C4-2B (cell line): ENCODE results near the gene ACOX1.
A peak's percentile ranks its signal among the peaks of the same experiment; 100 is the strongest.

Source experiments
- H3K27ac ChIP-seq: fragments of 450-650 bp; 2 replicates; pipeline ENCODE4 v1.5.1; 2017
- ZFX ChIP-seq: fragments of 450-650 bp; IDR thresholded peaks from 2 replicates; pipeline ENCODE4 v1.6.1; 2017
- TF ChIP-seq, protein P1 (sequence below): fragments of 450-650 bp; conservative IDR thresholded peaks from 2 replicates; pipeline ENCODE4 v1.5.1; 2017; ENCODE audit warnings: mild to moderate bottlenecking

ACOX1 gene

DNA sequence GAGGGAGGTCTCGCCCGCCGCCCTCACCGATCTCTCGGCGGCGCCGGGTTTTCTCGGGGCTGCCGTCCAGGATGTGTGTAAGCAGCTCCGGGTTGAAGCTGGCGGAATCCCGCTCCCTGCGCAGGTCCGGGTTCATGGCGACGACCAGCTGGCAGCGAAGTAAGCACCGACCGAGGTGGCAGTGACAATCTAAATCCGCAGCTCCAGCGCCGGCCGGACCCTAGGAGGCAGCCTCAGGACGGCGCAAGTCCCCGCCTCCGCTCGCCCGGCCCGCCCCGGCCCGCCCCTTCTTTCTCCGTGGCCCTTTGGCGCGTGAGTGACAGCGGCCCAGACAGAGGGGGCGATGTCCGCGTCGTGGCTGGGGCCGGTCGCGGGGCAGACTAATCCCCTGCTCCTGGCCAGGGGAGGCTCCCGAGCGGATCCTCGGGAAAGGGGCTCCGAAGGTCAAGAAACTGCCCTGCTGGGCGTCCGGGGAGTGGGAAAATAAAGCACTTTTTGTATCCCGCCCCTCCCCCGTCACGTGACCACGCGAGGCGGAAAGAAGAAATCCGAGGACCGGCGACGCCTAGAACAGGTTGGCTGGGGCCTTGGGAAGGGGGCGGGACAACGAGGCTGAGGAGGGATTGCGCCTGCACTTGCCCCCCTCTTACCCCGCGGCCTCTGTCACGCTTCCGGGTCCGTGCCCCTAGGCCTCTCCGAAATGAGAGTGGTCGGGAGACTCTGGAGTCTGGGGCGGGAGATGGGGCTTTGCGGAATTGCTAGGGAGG is at the start of gene ACOX1, which contains the start of gene TEN1:
ACOX1 (minus strand) TSS at position 229 of the 767 bp plus-strand sequence; CDS start at position 136, 93 bp downstream.
TEN1 (plus strand) TSS at position 303 of the 767 bp plus-strand sequence. CDS start 6,953 bp downstream, outside the sequence.
- H3K27ac ChIP-seq = peak within 1 kb of the TSS; percentile 92
- TF ChIP-seq ZFX = no peak; the same call in 1 of the 2 replicates
- TF ChIP-seq, protein P1, sequence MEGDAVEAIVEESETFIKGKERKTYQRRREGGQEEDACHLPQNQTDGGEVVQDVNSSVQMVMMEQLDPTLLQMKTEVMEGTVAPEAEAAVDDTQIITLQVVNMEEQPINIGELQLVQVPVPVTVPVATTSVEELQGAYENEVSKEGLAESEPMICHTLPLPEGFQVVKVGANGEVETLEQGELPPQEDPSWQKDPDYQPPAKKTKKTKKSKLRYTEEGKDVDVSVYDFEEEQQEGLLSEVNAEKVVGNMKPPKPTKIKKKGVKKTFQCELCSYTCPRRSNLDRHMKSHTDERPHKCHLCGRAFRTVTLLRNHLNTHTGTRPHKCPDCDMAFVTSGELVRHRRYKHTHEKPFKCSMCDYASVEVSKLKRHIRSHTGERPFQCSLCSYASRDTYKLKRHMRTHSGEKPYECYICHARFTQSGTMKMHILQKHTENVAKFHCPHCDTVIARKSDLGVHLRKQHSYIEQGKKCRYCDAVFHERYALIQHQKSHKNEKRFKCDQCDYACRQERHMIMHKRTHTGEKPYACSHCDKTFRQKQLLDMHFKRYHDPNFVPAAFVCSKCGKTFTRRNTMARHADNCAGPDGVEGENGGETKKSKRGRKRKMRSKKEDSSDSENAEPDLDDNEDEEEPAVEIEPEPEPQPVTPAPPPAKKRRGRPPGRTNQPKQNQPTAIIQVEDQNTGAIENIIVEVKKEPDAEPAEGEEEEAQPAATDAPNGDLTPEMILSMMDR = no peak; the same call in 1 of the 2 replicates

DNA sequence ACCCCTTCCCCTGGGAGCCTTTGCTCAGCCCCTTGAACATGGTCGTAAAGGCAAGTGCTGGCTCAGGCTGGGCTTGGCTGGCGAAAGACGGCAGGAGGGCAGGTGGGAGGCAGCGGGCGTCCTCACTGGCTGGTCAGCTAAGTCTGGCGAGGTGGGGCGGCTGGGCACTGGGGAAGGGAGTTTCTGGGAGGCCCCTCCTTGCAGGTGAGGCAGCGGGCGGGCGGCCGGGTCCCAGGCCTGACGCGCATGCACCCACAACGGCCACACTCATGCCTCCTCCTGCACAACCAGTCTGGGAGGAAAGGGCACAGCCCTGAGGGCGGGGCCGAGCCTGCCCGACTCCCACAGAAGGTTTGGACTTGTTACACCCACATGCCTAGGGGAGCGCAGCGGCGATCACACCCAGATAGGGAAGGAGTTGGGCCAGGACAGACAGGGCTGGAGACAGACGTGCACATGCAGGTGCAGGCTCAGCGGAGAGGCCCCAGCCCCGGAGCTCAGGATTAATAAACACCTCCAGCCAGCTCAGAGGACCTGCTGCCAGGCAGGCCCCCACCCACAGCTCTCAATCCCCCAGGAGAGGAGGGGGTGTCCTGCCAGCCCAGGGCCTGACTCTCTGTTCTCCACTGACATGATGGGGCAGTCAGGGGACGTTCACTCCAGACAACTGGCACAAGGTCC is 48.3 kb upstream of the ACOX1 start, which contains the start of gene EVPL:
EVPL (minus strand) TSS at position 148 of the 681 bp plus-strand sequence; CDS start at position 40, 108 bp downstream.
- peak within 1 kb of the TSS; percentile 82 for H3K27ac ChIP-seq
- no peak for TF ChIP-seq ZFX
- TF ChIP-seq, protein P1 = no peak

DNA sequence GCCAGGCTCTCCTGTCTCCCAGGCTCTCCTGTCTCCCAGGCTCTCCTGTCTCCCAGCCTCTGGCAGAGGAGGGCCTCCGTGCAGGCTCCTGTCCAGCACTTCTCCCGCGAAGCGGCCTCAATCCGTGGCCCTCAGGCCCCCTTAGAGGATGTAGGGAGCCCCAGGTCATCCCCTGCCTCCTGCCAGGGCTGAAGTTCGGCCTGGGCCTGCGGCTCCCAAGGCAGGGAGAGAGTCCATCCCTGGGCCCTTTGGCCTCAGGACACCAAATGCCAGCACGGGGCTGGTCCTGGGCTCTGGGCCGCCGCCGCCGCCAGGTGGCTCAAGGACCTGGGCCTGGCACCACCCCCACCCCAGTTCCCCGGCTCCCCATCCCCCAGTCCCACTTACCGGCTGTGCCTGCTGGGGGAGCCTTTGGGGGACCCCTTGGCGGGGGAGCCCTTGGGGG is 47.8 kb upstream of the ACOX1 start:
- TF ChIP-seq ZFX = peak; percentile 61; the same call in 1 of the 2 replicates
- TF ChIP-seq, protein P1 = no peak
- peak overlapping the region; percentile 82 for H3K27ac ChIP-seq

DNA sequence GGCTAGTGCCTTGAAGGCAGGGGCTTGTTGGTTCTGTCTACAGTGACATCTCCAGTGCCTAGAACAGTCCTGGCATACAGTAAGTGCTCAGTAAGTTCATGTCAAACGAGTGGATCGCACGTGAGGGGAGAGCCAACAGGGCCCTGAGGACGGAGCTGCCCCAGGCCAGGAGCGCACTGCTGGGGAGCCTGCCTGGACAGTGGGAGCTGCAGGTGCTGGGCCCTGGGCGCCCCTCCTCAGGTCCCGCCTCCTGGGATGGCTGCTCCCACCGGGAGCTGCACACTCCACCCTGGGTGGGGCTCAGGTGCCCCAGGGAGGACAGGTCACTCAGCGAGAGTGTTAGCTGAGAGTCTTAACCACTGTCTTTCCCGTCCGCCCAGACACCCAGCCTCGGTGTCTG is 46.3 kb upstream of the ACOX1 start:
- H3K27ac ChIP-seq = no peak overlapping the region
- TF ChIP-seq, protein P1 = no peak
- TF ChIP-seq ZFX = no peak

DNA sequence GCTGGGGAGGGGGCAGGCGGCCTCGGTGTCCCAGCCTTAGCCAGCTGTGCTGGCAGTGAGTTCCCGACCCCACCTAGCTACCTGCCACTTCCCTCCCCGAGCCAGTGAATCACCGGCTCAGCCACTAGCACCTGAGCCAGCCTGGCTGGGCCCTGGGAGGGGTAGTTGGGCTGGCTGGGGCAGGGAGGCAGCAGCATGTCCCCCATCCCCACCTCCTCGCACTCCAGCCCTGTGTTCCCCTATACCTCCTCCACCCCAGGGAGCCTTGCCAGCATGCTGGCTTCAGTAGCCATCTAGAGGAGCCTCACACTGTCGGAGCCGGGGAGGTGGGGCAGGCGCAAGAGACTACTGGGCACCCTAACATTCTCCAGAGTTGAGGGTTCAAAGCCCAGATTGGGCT is 45.4 kb upstream of the ACOX1 start:
- TF ChIP-seq ZFX = no peak
- TF ChIP-seq, protein P1 = no peak
- no peak overlapping the region for H3K27ac ChIP-seq

DNA sequence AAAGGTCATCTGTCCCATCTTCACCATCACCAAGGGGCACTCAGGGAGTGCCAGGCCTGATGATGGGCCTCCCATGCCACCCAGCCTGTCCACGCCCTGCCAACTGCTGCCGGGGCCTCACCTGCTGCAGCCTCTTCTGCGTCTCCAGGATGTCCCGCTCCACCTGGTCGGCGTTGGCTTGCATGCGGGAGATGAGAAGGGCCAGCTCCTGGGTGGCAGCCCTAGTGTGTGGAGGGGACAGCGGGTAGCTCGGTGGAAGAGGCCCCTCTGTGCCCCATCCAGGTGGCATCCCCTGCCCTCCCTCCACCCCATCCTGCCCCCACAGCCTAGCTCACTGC is 44.9 kb upstream of the ACOX1 start:
- no peak overlapping the region for H3K27ac ChIP-seq
- TF ChIP-seq, protein P1 = no peak
- TF ChIP-seq ZFX = no peak
